Measurements from ENCODE around the gene C1orf116.

- TF ChIP-seq POLR2A (IDR thresholded peaks at IDR 0.05; ENCODE audit: extremely low read depth, insufficient read length): no peak
- no peak for TF ChIP-seq CTCF (IDR thresholded peaks at IDR 0.05; ENCODE audit: low read depth, low read length)
- TF ChIP-seq MYC (IDR thresholded peaks at IDR 0.05; ENCODE audit: low read depth, low read length): no peak
Observed at GRCh38 chr1:206972728-206973127, 59.8 kb downstream of the C1orf116 start.

Data from NB4 (cell line).